NCI-H2227 (cell line): Measurements from ENCODE around the gene PARS2.

ENCODE experiments used
- DNase-seq: peaks from one replicate; lab custom pipeline; 2025; ENCODE audit not compliant: unreplicated experiment; lab: John Stamatoyannopoulos, UW

PARS2 gene

GRCh38 chr1:54764133-54764921 lies at the start of gene PARS2:
Gene PARS2, minus strand, starts transcription at chr1:54764523. Its CDS starts 5,362 bp downstream, at chr1:54759161.
- DNase-seq: peak; percentile 100

DNA sequence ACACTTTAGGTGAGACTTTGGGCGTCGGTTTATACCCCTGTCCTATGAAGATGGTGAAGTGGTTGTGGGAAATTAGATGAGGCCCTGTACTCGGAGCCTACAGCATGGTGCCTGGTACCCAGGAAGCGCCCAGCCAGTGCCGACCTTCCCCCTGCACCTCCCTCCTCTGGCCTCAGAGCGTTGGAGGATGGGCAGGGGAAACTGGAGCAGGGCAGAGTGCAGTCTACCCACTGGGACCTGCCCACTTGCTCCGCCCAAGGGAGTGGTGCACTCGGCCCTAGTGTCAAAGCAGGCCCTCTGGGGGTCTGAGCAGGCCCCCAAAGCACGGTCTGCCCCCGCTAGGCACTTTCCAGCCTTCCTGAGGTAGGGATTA lies 49.8 kb upstream of the PARS2 start:
- no peak for DNase-seq

DNA sequence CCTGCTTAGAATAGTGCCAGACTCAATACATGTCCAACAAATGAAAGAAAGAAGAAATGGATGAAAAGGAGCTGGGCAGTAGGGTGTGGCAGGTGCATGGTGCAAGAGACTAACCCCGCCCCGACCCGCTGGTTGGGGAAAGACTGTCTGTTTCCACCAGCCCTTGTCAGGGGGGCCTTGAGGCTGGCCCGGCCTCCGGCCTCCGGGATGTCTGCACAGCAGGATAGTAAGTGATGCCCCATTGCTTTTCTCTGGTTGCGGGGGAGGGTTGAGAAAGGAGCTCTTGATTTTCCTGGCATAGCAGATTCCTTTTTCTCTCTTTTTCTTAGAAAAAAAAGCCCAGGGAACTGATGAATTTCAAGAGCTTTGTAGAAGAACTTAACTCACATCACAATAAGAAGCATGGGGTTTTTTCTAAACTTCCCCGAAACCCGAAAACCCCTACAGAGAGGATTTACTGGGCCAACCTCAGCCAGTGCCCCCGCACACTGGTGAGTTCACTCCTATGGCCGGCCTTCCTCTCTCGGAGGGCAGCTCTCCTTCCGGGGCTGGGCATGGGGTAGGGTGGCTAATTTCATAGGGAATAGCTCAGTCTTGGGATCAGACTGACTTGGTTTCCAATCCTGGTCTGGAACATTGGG lies 49.3 kb upstream of the PARS2 start:
- DNase-seq: no peak

DNA sequence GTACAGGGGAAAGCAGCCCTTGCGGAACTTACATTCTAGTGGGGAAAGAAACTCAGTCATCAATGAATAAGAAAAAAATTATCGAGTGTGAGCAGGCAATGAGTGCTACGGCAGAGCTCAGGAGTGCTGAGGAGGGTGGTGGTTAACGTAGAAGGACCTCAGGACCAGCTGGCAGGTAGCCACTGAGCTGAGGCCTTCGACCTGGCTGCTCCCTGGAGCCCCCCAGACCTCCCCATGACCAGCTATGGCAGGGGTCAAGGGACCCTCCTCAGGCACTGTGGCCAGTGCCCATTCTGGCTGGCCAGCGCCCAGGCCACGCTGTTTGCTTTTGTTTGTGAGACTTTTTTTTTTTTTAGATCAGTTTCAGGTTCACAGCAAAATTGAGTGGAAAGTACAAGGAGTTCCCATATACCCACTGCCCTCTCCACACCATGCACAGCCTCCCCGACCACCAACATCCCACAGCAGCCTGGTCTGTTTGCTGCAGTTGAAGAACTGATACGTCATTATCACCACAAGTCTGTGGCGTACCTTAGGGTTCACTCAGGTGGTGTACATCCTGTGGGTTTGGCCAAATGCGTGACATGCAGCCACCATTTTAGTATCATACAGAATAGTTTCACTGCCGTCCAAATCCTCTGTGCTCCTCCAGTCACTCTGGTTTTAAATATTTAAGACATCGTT lies 48.6 kb upstream of the PARS2 start:
- DNase-seq: no peak

GRCh38 chr1:54811739-54812655 lies 47.7 kb upstream of the PARS2 start:
- no peak for DNase-seq

- no peak for DNase-seq
Observed at GRCh38 chr1:54811066-54811465, 46.7 kb upstream of the PARS2 start.

- peak; percentile 78 for DNase-seq
Observed at GRCh38 chr1:54810153-54810942, 46.0 kb upstream of the PARS2 start.

DNA sequence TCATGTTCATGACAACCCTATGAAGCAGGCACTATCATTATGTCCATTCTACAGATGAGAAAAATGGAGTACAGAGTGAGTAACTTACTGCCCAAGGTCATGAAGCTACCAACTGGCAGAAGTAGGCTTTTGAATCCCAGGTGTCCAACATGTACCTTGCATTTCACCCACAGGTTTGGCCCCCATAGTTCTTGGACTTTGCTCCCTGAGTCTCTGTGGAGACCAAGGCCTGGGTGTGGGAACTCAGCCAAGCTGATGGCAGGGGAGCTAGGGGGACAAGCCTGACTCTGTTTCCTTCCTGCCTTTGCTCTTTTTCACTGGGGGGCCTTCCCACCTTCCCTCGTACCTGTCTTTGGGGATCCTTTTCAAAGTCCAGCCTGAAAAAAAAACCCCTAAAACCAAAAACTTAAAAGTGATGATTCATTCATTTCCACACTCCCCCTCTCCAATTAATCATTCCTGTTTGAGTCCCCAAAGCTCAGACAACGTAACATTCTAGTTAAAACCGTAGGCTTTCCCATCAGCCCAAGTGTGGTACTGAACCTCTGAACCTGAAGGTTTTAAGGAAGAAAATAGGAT lies 45.3 kb upstream of the PARS2 start:
- no peak for DNase-seq

GRCh38 chr1:54808443-54809207 lies 44.3 kb upstream of the PARS2 start:
- DNase-seq: no peak

GRCh38 chr1:54807756-54808155 lies 43.4 kb upstream of the PARS2 start:
- no peak for DNase-seq

GRCh38 chr1:54806931-54807611 lies 42.7 kb upstream of the PARS2 start:
- DNase-seq: no peak

DNA sequence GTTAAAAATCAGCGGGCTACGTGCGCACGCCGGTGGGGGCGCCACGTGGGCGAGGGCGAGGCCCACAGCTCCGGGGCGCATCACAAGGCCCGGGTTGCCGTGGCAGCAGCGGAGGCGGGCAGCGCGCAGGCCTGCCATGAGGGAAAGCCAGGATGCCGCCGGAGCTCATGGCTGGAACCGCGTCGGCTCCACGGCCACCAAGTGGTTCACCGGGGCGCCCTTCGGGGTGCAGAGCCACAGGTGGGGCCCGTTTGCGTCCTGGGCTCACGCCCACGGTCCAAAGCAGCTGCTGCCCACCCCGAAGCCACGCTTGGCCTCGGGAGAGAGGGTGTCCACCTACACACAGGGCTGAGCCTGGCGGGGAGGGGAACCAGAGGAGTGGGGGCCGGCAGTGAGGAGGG lies 41.7 kb upstream of the PARS2 start:
- DNase-seq: no peak

GRCh38 chr1:54805466-54805865 lies 41.1 kb upstream of the PARS2 start:
- DNase-seq: no peak

DNA sequence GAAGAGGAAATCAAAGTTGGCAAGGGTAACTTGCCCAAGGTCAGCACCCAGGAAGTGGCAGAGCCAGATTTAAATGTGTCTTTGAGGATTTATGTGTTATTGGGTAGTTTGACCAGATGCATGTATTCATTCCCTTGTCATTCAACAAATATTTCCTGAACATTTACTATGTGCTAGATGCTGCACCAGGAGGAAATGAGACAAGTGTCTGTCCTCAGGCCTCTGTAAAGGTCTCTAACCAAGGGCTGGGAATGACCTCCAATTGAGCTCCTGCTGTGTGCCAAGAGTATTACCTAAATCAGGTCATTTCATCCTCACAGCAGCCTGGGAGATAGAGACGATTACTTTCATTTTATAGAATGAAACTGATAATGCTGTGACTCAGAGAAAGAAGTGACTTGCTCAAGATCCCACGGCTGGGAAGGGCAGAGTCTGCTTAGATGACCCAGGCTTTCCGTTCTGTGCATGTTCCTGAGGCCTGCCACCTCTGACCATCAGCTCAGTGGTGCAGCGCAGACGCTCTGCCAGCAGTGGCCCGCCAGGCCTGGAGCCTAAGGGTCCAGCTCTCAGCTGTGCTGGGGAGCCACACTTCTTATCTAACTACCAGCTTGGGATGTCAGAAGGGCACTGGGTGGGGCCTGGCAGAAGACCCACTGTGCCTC lies 40.3 kb upstream of the PARS2 start:
- no peak for DNase-seq

GRCh38 chr1:54803761-54804470 lies 39.6 kb upstream of the PARS2 start:
- DNase-seq: no peak

DNA sequence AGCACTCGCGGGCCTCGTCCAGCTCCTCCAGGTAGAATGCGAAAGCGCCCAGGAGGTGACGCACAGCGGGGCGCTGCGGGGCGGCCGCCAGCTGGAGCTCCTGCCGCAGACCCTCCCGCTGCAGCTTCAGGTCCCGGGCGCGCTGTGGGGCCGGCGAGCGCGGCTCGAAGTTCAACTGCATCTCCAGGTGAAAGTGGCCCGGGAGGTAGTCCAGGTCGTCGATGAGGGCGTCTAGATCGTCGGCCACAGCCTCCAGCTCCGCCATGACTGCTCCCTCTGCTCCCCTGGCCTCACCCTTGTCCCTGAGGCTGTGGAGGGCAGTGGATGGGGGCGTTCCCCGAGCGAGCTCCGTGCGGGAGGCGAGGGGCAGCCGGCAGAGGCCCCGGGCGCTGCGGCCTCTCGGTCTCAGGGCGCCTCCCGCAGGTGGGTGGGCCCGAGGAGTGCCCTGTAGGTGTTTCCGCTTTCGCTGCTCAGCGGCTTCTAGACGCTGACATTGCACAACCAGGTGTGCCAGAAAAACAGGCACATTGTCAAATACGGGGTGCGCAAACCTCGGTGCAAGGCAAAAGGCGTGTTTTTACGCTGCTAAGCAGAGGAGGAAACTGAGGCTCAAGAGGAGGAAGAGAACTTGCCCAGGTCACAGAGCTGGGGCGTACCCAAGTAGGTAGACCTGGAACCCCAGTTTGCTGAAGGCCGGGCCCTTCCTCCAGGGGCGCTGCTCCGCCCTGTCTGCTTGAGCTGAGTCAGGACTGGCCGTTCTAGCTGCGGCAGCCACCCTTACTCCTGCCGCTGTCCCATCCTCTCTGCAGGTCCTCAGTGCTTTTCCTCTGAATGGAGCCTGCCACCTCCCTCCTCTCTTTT lies 36.8 kb upstream of the PARS2 start, which contains the start of gene TTC22:
TSS of gene TTC22 (minus strand) at position 425 of the 861 bp plus-strand sequence. CDS start at position 265, 160 bp downstream.
- no peak for DNase-seq
